Measurements from ENCODE around the gene PDK2.

Gene PDK2

DNA sequence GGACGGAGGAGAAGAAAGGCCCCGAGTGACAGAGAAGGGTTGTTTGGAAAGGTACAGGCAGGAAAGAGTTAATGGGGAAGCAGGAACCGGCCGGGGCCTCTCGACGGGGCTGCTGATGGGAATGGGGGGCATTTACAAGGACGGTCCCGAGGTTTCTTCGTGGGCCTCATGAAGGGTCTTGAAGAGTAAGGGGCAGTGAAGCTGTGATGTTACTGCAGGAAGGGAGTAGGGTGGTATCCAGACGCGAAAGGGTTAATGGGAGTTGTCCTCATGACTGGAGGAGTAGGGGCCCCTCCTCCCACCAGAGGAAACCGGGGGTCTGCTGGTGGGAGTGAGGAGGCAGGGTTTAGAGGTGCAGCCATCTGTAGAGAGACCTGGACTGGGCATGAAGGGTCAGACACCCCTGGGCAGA lies 481 bp downstream of the PDK2 start:
- peaks cover 12% of the 10 kb centered on the region for H3K36me3 ChIP-seq (replicated peaks)
- H3K27ac ChIP-seq, result no peak overlapping the region
- TF ChIP-seq CTCF (IDR thresholded peaks at IDR 0.05; ENCODE audit: low read depth, low read length, missing control alignments), result no peak
- in situ Hi-C loops (cut with HindIII; ENCODE audit: low pct_ligation_motif_present, low sequenced_read_pairs), result no loop called here
- no peaks in the 10 kb centered on the region for H3K27me3 ChIP-seq (replicated peaks)
- H3K4me3 ChIP-seq (ENCODE audit: low read depth, low read length), result peak overlapping the region; percentile 86
- no peak for DNase-seq

DNA sequence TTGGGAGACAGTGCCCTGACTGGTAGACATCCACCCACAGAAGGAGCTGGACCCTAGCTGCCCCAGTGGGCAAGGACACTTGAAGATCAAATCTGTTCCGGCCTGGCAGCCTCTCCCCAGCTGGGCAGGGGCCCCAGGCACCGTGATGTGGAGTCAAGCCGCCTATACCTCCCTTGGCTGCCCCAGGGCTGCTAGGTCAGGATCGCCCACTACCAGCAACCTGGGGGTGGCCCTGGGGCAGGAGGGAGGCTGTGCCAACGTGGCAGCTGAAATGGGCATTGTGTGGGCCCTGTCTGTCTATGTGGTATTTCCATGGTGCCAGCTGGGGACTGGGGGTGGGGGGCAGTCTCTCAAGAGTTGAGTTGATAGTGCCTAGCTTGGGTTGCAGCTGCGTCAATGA lies 941 bp downstream of the PDK2 start:
- H3K27me3 ChIP-seq (replicated peaks), result no peaks in the 10 kb centered on the region
- peak overlapping the region; percentile 86 for H3K4me3 ChIP-seq (ENCODE audit: low read depth, low read length)
- H3K36me3 ChIP-seq (replicated peaks), result peaks cover 8% of the 10 kb centered on the region
- in situ Hi-C loops (cut with HindIII; ENCODE audit: low pct_ligation_motif_present, low sequenced_read_pairs), result no loop called here
- no peak for TF ChIP-seq CTCF (IDR thresholded peaks at IDR 0.05; ENCODE audit: low read depth, low read length, missing control alignments)
- no peak overlapping the region for H3K27ac ChIP-seq
- no peak for DNase-seq

DNA sequence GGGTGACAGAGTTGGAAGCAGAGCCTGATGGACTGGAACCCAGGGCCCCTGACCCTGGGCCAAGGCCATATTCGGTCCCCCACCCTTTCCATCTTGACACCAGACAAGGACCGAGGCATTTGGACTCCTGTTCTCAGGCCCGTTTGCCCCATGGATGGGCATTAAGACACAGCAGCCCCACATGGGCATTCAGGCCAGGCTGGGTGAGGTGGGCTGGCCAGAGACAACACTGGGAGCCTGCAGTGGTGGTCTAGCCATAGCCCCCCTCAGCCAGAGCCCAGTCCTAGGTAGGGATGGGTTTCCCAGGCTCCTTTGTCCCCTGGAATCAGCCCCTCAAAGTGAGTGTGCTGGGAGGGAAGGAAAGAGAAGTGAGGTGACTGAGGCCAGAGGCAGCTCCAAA lies 1.6 kb downstream of the PDK2 start:
- in situ Hi-C loops (cut with HindIII; ENCODE audit: low pct_ligation_motif_present, low sequenced_read_pairs), result no loop called here
- Histone ChIP-seq H3K27ac (no peak overlapping the region), H3K27me3 (replicated peaks) (no peaks in the 10 kb centered on the region), H3K36me3 (replicated peaks) (peaks cover 1% of the 10 kb centered on the region), H3K4me3 (ENCODE audit: low read depth, low read length) (no peak overlapping the region)
- no peak for DNase-seq
- no peak for TF ChIP-seq CTCF (IDR thresholded peaks at IDR 0.05; ENCODE audit: low read depth, low read length, missing control alignments)

DNA sequence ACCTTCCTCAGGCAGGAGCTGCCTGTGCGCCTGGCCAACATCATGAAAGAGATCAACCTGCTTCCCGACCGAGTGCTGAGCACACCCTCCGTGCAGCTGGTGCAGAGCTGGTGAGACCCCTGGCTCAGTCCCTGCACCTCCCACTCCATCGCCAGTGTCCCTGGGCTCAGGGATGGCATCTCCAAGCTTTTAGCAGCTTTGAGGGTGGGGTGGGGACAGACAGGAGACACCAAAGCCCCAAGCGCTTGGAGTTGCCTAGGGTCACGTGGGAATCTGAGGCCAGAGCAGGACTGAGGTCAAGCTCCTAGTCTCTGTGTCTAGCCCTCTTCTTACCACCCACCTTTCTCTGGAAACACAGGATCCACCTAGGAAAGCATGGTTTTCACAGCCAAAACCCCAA lies 2.3 kb downstream of the PDK2 start:
- Histone ChIP-seq H3K27ac (no peak overlapping the region), H3K4me3 (ENCODE audit: low read depth, low read length) (no peak overlapping the region), H3K27me3 (replicated peaks) (no peaks in the 10 kb centered on the region), H3K36me3 (replicated peaks) (no peaks in the 10 kb centered on the region)
- DNase-seq, result no peak
- no peak for TF ChIP-seq CTCF (IDR thresholded peaks at IDR 0.05; ENCODE audit: low read depth, low read length, missing control alignments)
- in situ Hi-C loops (cut with HindIII; ENCODE audit: low pct_ligation_motif_present, low sequenced_read_pairs), result no loop called here

GRCh38 chr17:50097926-50098325 lies 2.8 kb downstream of the PDK2 start:
- DNase-seq, result no peak
- no peak for TF ChIP-seq CTCF (IDR thresholded peaks at IDR 0.05; ENCODE audit: low read depth, low read length, missing control alignments)
- H3K27ac ChIP-seq, result no peak overlapping the region
- in situ Hi-C loops (cut with HindIII; ENCODE audit: low pct_ligation_motif_present, low sequenced_read_pairs), result no loop called here
- no peaks in the 10 kb centered on the region for H3K27me3 ChIP-seq (replicated peaks)
- H3K4me3 ChIP-seq (ENCODE audit: low read depth, low read length), result no peak overlapping the region
- H3K36me3 ChIP-seq (replicated peaks), result no peaks in the 10 kb centered on the region

DNA sequence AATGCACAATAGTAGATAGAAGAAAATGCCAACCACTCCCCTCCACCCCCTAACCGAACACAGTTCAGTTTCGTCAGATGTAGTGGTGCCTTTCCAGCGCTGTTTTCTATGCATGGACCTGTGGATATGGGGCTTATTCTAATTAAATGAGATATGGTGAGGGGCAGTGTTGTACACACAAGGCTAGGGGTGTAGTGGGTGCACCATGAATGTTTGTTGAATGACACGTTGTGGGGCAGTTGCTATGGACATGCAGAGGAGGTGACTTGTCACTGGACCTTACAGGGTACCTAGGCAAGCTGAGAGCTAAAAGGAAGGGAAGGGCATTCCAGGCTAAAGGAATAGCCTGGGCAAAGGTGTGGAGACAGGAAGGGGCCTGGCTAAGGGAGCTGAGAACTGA lies 3.4 kb downstream of the PDK2 start:
- DNase-seq, result no peak
- no peaks in the 10 kb centered on the region for H3K27me3 ChIP-seq (replicated peaks)
- no peak overlapping the region for H3K4me3 ChIP-seq (ENCODE audit: low read depth, low read length)
- no peak overlapping the region for H3K27ac ChIP-seq
- TF ChIP-seq CTCF (IDR thresholded peaks at IDR 0.05; ENCODE audit: low read depth, low read length, missing control alignments), result no peak
- in situ Hi-C loops (cut with HindIII; ENCODE audit: low pct_ligation_motif_present, low sequenced_read_pairs), result no loop called here
- H3K36me3 ChIP-seq (replicated peaks), result no peaks in the 10 kb centered on the region
